Measurements from ENCODE around the gene RAI14. TPM values are rescaled to one million over a fixed set of nuclear protein-coding genes. Genes with fewer than 3 reads are reported as not detected.

RAI14 gene
- total RNA-seq, 4 donors from 2014 or later = 45.8 to 143 (median 80.5) TPM

- peak; percentile 44 for ATAC-seq
- Histone ChIP-seq H3K36me3 (no peaks in the 10 kb centered on the region), H3K27ac (peak overlapping the region in 3 of 4 donors; percentile 18 to 40 (median 27)), H3K4me1 (peaks cover 2 to 69% (median 12%) of the 10 kb centered on the region in 3 donors), H3K4me3 (no peak overlapping the region), H3K27me3 (no peaks in the 10 kb centered on the region), H3K9me3 (no peaks in the 10 kb centered on the region)
- TF ChIP-seq EP300 (IDR thresholded peaks at IDR 0.05) = no peak
- TF ChIP-seq POLR2AphosphoS5 (IDR thresholded peaks at IDR 0.05) = peak; percentile 84
- 64 to 74% methylated on average over 8 to 19 of the region's 19 CpGs for WGBS, 2 donors (ENCODE audit: low coverage in 1 of 2)
These were observed 79.6 kb downstream of the RAI14 start for GRCh38 chr5:34735491-34736426.

GRCh38 chr5:34736445-34737115, 80.5 kb downstream of the RAI14 start:
- Histone ChIP-seq H3K27ac (peak overlapping the region in 1 of 4 donors; percentile 20), H3K4me3 (no peak overlapping the region)
- 96 to 100% methylated on average over 2 to 3 of the region's 3 CpGs for WGBS, 2 donors (ENCODE audit: low coverage in 1 of 2)

DNA sequence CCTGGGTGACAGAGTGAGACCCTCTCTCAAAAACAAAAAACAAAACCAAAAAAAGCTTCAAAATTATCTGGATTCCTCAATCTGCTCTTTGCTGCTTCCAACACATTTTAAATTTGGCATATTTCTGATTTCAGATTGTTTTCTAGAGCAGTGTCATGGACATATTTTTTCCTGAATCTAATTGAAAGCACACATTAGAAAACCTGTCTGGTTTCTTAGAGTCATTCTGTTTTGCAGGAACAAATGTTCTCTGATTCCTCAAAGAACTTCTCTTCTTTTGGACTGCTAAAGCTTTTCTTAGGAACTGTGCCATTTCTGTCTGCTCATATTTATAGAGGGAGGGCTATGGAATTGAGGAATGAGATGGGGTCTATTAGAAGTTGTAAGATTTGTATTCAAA, 81.6 kb downstream of the RAI14 start:
- Histone ChIP-seq H3K27ac (peak overlapping the region in 2 of 4 donors; percentile 43 to 61), H3K4me1 (peaks cover 2 to 61% (median 12%) of the 10 kb centered on the region in 3 donors)

More at GRCh38 chr5:34736445-34737115, 80.5 kb downstream of the RAI14 start:
- Histone ChIP-seq H3K9me3 (no peaks in the 10 kb centered on the region), H3K36me3 (no peaks in the 10 kb centered on the region), H3K4me1 (peaks cover 2 to 65% (median 12%) of the 10 kb centered on the region in 3 donors), H3K27me3 (no peaks in the 10 kb centered on the region)
- no peak for ATAC-seq
- TF ChIP-seq, protein P1, sequence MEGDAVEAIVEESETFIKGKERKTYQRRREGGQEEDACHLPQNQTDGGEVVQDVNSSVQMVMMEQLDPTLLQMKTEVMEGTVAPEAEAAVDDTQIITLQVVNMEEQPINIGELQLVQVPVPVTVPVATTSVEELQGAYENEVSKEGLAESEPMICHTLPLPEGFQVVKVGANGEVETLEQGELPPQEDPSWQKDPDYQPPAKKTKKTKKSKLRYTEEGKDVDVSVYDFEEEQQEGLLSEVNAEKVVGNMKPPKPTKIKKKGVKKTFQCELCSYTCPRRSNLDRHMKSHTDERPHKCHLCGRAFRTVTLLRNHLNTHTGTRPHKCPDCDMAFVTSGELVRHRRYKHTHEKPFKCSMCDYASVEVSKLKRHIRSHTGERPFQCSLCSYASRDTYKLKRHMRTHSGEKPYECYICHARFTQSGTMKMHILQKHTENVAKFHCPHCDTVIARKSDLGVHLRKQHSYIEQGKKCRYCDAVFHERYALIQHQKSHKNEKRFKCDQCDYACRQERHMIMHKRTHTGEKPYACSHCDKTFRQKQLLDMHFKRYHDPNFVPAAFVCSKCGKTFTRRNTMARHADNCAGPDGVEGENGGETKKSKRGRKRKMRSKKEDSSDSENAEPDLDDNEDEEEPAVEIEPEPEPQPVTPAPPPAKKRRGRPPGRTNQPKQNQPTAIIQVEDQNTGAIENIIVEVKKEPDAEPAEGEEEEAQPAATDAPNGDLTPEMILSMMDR (IDR thresholded peaks at IDR 0.05) = no peak
- TF ChIP-seq POLR2AphosphoS5 (IDR thresholded peaks at IDR 0.05) = no peak
- TF ChIP-seq EP300 (IDR thresholded peaks at IDR 0.05) = no peak
- TF ChIP-seq POLR2A (IDR thresholded peaks at IDR 0.05) = no peak

DNA sequence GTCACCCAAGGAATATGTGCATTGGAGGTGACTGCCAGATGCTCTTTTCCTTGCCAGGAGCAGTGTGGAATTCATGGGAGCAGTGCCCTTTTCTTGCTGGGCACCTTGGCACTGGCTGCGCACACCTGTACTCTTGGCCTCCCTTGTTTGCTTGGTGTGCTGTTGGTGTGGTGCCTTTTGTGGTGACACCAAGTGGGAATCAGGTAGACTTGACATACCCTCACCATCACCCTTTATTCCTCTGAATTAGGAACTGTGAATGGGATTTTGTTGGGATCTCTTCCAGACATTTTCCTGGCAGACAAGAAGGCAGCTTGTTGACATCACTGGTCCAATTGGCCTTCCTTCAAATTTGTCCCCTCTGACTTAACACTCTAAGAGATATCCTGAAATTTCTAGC, 82.3 kb downstream of the RAI14 start:
- no peaks in the 10 kb centered on the region for H3K27me3 ChIP-seq
- H3K27ac ChIP-seq = peak overlapping the region in 3 of 4 donors; percentile 1 to 61 (median 43)
- ATAC-seq = no peak

More for the DNA sequence above, 81.6 kb downstream of the RAI14 start:
- TF ChIP-seq POLR2AphosphoS5 (IDR thresholded peaks at IDR 0.05) = no peak
- Histone ChIP-seq H3K27me3 (no peaks in the 10 kb centered on the region), H3K9me3 (no peaks in the 10 kb centered on the region), H3K4me3 (no peak overlapping the region), H3K36me3 (no peaks in the 10 kb centered on the region)
- ATAC-seq = no peak

DNA sequence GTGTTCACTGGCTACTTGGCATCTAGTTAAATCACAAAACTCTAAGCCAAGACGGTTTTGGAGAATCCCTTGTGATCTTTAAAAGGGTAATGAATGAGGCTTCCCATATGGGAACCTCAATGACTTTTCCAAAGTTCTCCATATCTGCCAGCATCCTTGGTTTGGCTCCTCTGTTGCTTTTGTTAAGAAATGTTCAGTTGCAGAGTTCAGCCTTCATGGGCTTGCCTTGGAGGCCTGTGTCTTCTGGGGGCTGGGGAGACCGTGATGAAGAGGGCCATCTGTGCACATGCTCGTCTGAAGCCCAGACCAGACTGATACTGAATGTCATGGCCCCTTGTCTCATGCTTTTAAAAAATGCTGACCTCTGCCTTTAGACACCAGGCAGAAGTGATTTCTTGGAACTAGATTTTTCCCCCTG, 84.3 kb downstream of the RAI14 start:
- Histone ChIP-seq H3K4me1 (peaks cover 2 to 62% (median 12%) of the 10 kb centered on the region in 3 donors), H3K27me3 (no peaks in the 10 kb centered on the region), H3K9me3 (no peaks in the 10 kb centered on the region), H3K36me3 (no peaks in the 10 kb centered on the region), H3K4me3 (no peak overlapping the region), H3K27ac (peak overlapping the region in 2 of 4 donors; percentile 17 to 43)
- ATAC-seq = no peak
- 15 to 40% methylated on average over 1 to 3 of the region's 3 CpGs for WGBS, 2 donors (ENCODE audit: low coverage in 1 of 2)
- no peak for TF ChIP-seq EP300 (IDR thresholded peaks at IDR 0.05)
- TF ChIP-seq, protein P1 (IDR thresholded peaks at IDR 0.05) = peak in 1 of 4 experiments; percentile 10
- no peak for TF ChIP-seq POLR2AphosphoS5 (IDR thresholded peaks at IDR 0.05)

More for the DNA sequence above, 82.3 kb downstream of the RAI14 start:
- H3K36me3 ChIP-seq = no peaks in the 10 kb centered on the region
- H3K4me1 ChIP-seq = peaks cover 2 to 66% (median 12%) of the 10 kb centered on the region in 3 donors
- TF ChIP-seq, protein P1 (IDR thresholded peaks at IDR 0.05) = no peak
- peak; percentile 52 for TF ChIP-seq POLR2AphosphoS5 (IDR thresholded peaks at IDR 0.05)
- no peaks in the 10 kb centered on the region for H3K9me3 ChIP-seq
- no peak overlapping the region for H3K4me3 ChIP-seq
- WGBS, 2 donors (ENCODE audit: low coverage in 1 of 2) = 25 to 83% methylated on average over 1 of the region's 1 CpG
